ENCODE results near the gene EFR3B. TPM values are rescaled to one million over a fixed set of nuclear protein-coding genes. Genes with fewer than 3 reads are reported as not detected.

EFR3B gene
- total RNA-seq, 4 donors from 2014 or later = 0.66 to 2.0 (median 1.0) TPM

- TF ChIP-seq CTCF (IDR thresholded peaks at IDR 0.05; ENCODE audit: low read depth) = no peak
These were observed 84.1 kb downstream of the EFR3B start for GRCh38 chr2:25125976-25126375.

- no peak for TF ChIP-seq CTCF (IDR thresholded peaks at IDR 0.05; ENCODE audit: low read depth)
These were observed 85.8 kb downstream of the EFR3B start for GRCh38 chr2:25127646-25128045.

- TF ChIP-seq CTCF (IDR thresholded peaks at IDR 0.05; ENCODE audit: low read depth) = no peak
These were observed 88.1 kb downstream of the EFR3B start for GRCh38 chr2:25129901-25130520.

GRCh38 chr2:25131253-25131566 is 89.3 kb downstream of the EFR3B start:
- TF ChIP-seq CTCF (IDR thresholded peaks at IDR 0.05; ENCODE audit: low read depth) = no peak

- no peak for TF ChIP-seq CTCF (IDR thresholded peaks at IDR 0.05; ENCODE audit: low read depth)
These were observed 89.9 kb downstream of the EFR3B start for GRCh38 chr2:25131567-25132298.

- no peak for TF ChIP-seq CTCF (IDR thresholded peaks at IDR 0.05; ENCODE audit: low read depth)
These were observed 90.4 kb downstream of the EFR3B start for GRCh38 chr2:25132299-25132635.

- no peak for TF ChIP-seq CTCF (IDR thresholded peaks at IDR 0.05; ENCODE audit: low read depth)
These were observed 90.8 kb downstream of the EFR3B start for GRCh38 chr2:25132693-25133092.

Data from subcutaneous adipose tissue (tissue), 4 donors.